HG02610 (cell line): ENCODE data around the gene OR2H1.

Experiments used
- ATAC-seq: cut with Tn5 transposase; IDR thresholded peaks from one replicate; pipeline ENCODE4 v1.9.1; 2021; ENCODE audit warnings: mild to moderate bottlenecking, moderate library complexity; ENCODE audit not compliant: unreplicated experiment

Gene OR2H1

DNA sequence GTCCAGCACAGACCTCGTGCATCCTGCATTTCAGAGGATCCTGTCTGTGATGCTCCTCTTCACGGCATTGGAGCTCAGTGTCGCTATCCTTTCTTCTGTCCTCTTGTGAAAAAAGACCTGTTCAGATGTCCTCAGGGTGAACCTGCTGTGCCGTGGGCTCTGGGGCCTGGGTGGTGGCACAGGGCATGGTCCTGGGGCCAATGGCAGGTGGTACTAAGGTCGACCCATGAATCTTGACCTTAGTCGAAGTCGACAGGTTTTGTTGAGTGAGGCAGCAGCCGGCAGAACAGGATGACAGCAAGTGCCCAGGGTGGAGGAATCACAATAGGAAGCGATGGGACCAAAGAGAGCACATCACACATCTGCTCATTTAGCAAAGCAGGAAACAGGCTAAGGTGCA lies 52.8 kb downstream of the OR2H1 start:
- ATAC-seq = no peak

- ATAC-seq = no peak
Measured at GRCh38 chr6:29510202-29510601, 53.2 kb downstream of the OR2H1 start.

DNA sequence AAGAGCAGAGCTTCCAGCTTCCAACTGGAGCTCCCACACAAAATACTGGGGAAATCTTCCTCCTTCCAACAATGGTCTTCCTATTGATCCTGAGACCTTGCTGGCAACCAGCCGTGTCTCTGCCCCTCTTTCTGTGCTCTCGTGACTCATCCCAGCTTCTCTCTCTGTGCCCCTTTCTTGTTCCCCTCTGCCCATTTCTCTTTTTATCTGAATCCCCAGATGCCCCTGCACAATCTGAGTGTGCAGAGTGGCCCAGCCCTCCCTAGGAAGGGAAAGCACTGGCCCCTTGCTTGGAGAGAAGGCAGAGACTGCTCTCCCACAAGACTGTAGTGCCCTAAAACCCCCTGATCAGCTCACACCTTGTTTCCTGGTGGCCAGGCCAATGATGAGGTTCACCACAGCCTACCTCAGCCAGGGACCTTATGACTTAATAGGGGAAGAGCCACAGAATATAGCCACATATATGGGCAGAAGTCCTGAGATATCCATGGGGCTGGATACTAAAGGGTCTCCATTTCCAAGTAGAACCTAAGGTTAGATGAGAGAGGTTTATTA lies 53.9 kb downstream of the OR2H1 start:
- ATAC-seq = no peak
